OCI-LY3 (cell line): ENCODE data around the gene ASIC1.

Source experiments
- H2AFZ ChIP-seq: fragments of 200-600, 300-600 bp; shearing (Covaris generic); 2 replicates; pipeline ENCODE4 v1.6.0; 2014; ENCODE audit warnings: antibody characterized with exemption, low read depth, low read length
- H3K27ac ChIP-seq: fragments of 200-600, 300-600 bp; sonication (generic); 2 replicates; pipeline ENCODE4 v1.5.1; 2014; ENCODE audit warnings: mild to moderate bottlenecking, low read length, moderate library complexity, mixed read lengths
- H3K27me3 ChIP-seq: fragments of 200-600, 300-600 bp; sonication (generic); 2 replicates; pipeline ENCODE4 v1.6.1; 2014; ENCODE audit warnings: low read depth, low read length, mixed read lengths
- H3K36me3 ChIP-seq: fragments of 200-600, 300-600 bp; sonication (generic); replicated peaks from 2 replicates; pipeline ENCODE3; 2014; ENCODE audit warnings: low read depth, low read length, mixed read lengths
- H3K4me1 ChIP-seq: fragments of 300-600, 200-600 bp; sonication (generic); 2 replicates; pipeline ENCODE4 v1.6.1; 2014; ENCODE audit warnings: low read length, mixed read lengths
- H3K4me2 ChIP-seq: fragments of 200-600, 300-600 bp; sonication (generic); 2 replicates; pipeline ENCODE4 v1.6.1; 2014; ENCODE audit warnings: low read length, mixed read lengths
- H3K4me3 ChIP-seq: fragments of 300-600, 200-600 bp; sonication (generic); 2 replicates; pipeline ENCODE4 v1.5.1; 2014; ENCODE audit warnings: antibody characterized with exemption, mild to moderate bottlenecking, low read length, moderate library complexity
- H3K79me2 ChIP-seq: fragments of 300-600, 200-600 bp; shearing (Covaris generic); 2 replicates; pipeline ENCODE4 v1.6.1; 2014; ENCODE audit warnings: mild to moderate bottlenecking, low read length, mixed read lengths
- H3K9ac ChIP-seq: fragments of 300-600, 200-600 bp; shearing (Covaris generic); 2 replicates; pipeline ENCODE4 v1.6.0; 2014; ENCODE audit warnings: mild to moderate bottlenecking, low read length, moderate library complexity
- H3K9me3 ChIP-seq: fragments of 200-600, 300-600 bp; shearing (Covaris generic); 2 replicates; pipeline ENCODE4 v1.6.1; 2014; ENCODE audit warnings: low read length, mixed read lengths; ENCODE audit not compliant: insufficient read depth
- H4K20me1 ChIP-seq: fragments of 200-600, 300-600 bp; sonication (generic); 2 replicates; pipeline ENCODE4 v1.6.1; 2016; ENCODE audit warnings: low read length, mixed read lengths; ENCODE audit not compliant: insufficient read depth
- EZH2phosphoT487 ChIP-seq: fragments of 200-600 bp; shearing (Covaris generic); IDR thresholded peaks from 2 replicates; pipeline ENCODE4 v1.6.1; 2018; ENCODE audit warnings: antibody characterized with exemption, mixed run types, low read depth
- TF ChIP-seq, protein P1 (sequence below): fragments of 200-600, 300-600 bp; sonication (generic); IDR thresholded peaks from 2 replicates; pipeline ENCODE4 v1.5.1; 2014; ENCODE audit warnings: antibody characterized with exemption, low read length, low read depth

ASIC1 gene

DNA sequence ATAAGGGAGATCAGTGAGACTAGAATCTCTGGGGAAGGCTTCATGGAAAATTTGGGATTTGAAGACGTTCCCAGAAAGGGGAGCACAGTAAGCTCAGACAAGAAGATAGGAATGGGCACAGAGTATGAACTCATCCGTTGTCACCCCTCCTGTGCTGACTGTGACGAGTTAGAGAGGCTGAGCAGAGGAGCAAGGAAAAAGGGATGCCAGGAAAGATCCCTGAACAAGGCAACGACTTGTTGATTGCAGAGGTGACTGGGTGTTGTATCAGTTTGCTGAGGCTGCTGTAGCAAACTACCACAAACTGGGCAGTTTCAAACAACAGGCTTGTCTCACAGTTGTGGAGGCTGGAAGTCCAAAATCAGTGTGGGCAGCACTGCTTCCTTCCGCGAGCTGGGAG lies 40.6 kb downstream of the ASIC1 start:
- no peak overlapping the region for H3K4me2 ChIP-seq
- no peak overlapping the region for H2AFZ ChIP-seq
- TF ChIP-seq, protein P1, sequence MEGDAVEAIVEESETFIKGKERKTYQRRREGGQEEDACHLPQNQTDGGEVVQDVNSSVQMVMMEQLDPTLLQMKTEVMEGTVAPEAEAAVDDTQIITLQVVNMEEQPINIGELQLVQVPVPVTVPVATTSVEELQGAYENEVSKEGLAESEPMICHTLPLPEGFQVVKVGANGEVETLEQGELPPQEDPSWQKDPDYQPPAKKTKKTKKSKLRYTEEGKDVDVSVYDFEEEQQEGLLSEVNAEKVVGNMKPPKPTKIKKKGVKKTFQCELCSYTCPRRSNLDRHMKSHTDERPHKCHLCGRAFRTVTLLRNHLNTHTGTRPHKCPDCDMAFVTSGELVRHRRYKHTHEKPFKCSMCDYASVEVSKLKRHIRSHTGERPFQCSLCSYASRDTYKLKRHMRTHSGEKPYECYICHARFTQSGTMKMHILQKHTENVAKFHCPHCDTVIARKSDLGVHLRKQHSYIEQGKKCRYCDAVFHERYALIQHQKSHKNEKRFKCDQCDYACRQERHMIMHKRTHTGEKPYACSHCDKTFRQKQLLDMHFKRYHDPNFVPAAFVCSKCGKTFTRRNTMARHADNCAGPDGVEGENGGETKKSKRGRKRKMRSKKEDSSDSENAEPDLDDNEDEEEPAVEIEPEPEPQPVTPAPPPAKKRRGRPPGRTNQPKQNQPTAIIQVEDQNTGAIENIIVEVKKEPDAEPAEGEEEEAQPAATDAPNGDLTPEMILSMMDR: no peak
- no peak for TF ChIP-seq EZH2phosphoT487
- peaks cover 45% of the 10 kb centered on the region for H3K36me3 ChIP-seq
- no peaks in the 10 kb centered on the region for H3K9me3 ChIP-seq
- H3K4me1 ChIP-seq: peaks cover 7% of the 10 kb centered on the region
- H3K79me2 ChIP-seq: no peaks in the 10 kb centered on the region
- H3K27ac ChIP-seq: no peak overlapping the region
- no peak overlapping the region for H3K4me3 ChIP-seq
- no peak overlapping the region for H3K9ac ChIP-seq
- H3K27me3 ChIP-seq: no peaks in the 10 kb centered on the region
- no peaks in the 10 kb centered on the region for H4K20me1 ChIP-seq

DNA sequence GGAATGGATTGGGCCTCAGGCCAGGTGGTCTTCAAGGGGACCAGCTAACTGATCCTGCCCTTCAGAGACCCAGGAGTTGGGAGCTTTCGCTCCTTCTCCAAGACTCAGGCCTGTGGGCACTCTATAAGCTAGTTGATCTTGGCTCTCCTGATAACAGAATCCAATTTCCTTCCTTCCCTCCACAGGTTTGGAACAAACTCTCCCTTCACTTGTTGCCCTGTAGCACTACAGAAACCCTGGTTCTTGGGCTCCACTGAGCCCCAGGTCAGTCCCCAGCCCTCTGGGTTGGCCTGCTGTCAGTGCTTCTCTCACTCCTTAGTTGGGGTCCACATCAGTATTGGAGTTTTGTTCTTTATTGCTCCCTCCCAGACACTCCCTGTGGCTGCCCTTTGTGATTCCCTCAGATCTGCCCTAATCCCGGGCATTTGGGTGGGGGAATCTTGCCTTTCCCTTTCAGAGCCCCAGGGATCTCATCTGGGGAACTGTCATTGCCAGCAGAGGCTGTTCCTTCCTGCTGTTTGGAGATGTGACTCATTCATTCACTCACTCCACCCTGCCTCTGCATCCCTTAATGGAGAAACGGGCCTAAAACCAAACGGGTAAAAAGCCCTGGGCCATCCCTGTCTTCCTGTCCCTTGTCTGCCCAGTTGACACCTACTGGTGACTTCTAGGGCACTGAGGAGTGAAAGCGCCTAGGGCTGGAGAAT lies 42.1 kb downstream of the ASIC1 start:
- H3K4me2 ChIP-seq: no peak overlapping the region
- H3K79me2 ChIP-seq: no peaks in the 10 kb centered on the region
- peaks cover 16% of the 10 kb centered on the region for H3K4me1 ChIP-seq
- H3K9me3 ChIP-seq: no peaks in the 10 kb centered on the region
- H4K20me1 ChIP-seq: no peaks in the 10 kb centered on the region
- H3K36me3 ChIP-seq: peaks cover 41% of the 10 kb centered on the region
- H3K4me3 ChIP-seq: no peak overlapping the region
- no peak overlapping the region for H3K27ac ChIP-seq
- H3K27me3 ChIP-seq: no peaks in the 10 kb centered on the region
- no peak overlapping the region for H2AFZ ChIP-seq
- H3K9ac ChIP-seq: no peak overlapping the region
- TF ChIP-seq EZH2phosphoT487: no peak
- TF ChIP-seq, protein P1: no peak

DNA sequence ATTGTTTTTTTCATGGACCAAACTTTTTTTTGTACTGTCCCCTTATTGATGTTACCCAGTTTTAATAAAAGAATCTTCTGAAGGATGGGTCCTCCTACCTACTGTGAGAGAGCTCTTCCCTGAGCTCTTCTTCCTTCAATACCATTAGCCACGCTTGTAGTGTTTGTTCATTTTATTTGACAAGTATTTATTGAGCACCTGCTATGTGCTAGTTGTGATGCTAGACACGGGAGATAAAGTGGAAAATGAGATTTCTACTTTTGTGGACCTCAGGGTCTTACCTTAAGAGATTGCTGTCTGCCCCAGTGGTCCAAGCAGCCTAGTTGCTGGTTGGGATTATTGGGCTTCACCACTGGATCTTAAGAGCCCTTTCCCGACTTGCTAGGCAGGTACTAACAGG lies 43.2 kb downstream of the ASIC1 start:
- Histone ChIP-seq H3K79me2 (no peaks in the 10 kb centered on the region), H3K36me3 (peaks cover 40% of the 10 kb centered on the region), H4K20me1 (no peaks in the 10 kb centered on the region)

DNA sequence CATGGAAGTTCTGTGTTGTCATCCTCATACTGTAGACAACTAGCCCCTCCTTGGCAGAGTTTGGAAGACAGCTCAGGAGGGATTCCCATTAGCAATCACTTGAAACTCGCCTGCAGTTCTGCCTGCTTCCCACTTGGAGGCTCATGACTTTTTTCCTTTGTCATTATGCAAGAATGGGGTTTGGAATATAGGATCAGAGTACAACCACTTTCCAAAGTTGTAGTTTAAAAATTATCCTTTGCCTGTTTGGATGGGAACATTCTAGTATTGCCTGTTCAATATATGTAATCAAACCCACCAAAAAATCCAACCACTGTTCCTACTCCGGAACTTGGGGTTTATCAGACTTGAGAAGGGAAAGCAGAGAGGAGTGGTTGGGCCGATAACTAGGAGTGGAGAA lies 44.3 kb downstream of the ASIC1 start:
- Histone ChIP-seq H3K36me3 (peaks cover 32% of the 10 kb centered on the region), H3K4me3 (no peak overlapping the region), H2AFZ (no peak overlapping the region), H3K9me3 (no peaks in the 10 kb centered on the region), H3K27me3 (no peaks in the 10 kb centered on the region), H3K9ac (no peak overlapping the region), H3K4me1 (peaks cover 20% of the 10 kb centered on the region), H4K20me1 (no peaks in the 10 kb centered on the region), H3K79me2 (no peaks in the 10 kb centered on the region), H3K27ac (no peak overlapping the region), H3K4me2 (no peak overlapping the region)
- TF ChIP-seq, protein P1: no peak
- TF ChIP-seq EZH2phosphoT487: no peak

More for the DNA sequence above, 43.2 kb downstream of the ASIC1 start:
- Histone ChIP-seq H3K4me3 (no peak overlapping the region), H3K9me3 (no peaks in the 10 kb centered on the region), H3K4me1 (peaks cover 20% of the 10 kb centered on the region), H2AFZ (no peak overlapping the region), H3K9ac (no peak overlapping the region), H3K27me3 (no peaks in the 10 kb centered on the region), H3K4me2 (no peak overlapping the region), H3K27ac (no peak overlapping the region)
- no peak for TF ChIP-seq EZH2phosphoT487
- TF ChIP-seq, protein P1: no peak
